ENCODE data around the gene KLK13.

- TF ChIP-seq RBM22 (optimal IDR thresholded peaks at IDR 0.05; ENCODE audit: low read length) (no peak), EZH2 (conservative IDR thresholded peaks at IDR 0.05; ENCODE audit: low read depth, low read length) (no peak), RFXAP (CRISPR knock-in tag; IDR thresholded peaks at IDR 0.05; ENCODE audit: borderline replicate concordance) (no peak), HOXA5 (CRISPR knock-in tag; IDR thresholded peaks at IDR 0.05) (no peak), ZNF609 (CRISPR knock-in tag; IDR thresholded peaks at IDR 0.05; ENCODE audit: borderline replicate concordance) (no peak), EP300 (IDR thresholded peaks at IDR 0.05; ENCODE audit: low read depth in 2 of 2, low read length in 2 of 2) (no peak), EP300 (CRISPR knock-in tag; IDR thresholded peaks at IDR 0.05; ENCODE audit: borderline replicate concordance) (no peak), ZBTB7A (CRISPR knock-in tag; IDR thresholded peaks at IDR 0.05) (no peak)
Measured at GRCh38 chr19:51025809-51026553, 38.9 kb downstream of the KLK13 start.
